ENCODE data around the gene KRTAP10-12.

DNA sequence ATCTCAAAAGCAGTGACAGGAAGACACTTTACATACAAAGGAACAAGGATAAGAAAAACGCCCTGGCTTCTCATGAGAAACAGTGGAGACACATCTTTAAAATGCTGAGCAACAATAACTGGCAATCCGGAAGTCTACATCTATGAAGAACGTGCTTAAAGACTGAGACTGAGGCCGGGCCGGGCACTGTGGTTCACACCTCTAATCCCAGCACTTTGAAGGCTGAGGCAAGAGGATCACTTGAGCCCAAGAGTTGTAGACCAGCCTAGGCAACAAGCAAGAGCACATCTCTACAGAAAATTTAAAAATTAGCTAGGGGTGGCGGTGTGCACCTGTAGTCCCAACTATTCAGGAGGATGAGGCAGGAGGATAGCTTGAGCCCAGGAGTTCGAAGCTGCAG is 12.9 kb upstream of the KRTAP10-12 start:
- TF ChIP-seq, protein P1, sequence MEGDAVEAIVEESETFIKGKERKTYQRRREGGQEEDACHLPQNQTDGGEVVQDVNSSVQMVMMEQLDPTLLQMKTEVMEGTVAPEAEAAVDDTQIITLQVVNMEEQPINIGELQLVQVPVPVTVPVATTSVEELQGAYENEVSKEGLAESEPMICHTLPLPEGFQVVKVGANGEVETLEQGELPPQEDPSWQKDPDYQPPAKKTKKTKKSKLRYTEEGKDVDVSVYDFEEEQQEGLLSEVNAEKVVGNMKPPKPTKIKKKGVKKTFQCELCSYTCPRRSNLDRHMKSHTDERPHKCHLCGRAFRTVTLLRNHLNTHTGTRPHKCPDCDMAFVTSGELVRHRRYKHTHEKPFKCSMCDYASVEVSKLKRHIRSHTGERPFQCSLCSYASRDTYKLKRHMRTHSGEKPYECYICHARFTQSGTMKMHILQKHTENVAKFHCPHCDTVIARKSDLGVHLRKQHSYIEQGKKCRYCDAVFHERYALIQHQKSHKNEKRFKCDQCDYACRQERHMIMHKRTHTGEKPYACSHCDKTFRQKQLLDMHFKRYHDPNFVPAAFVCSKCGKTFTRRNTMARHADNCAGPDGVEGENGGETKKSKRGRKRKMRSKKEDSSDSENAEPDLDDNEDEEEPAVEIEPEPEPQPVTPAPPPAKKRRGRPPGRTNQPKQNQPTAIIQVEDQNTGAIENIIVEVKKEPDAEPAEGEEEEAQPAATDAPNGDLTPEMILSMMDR (IDR thresholded peaks at IDR 0.05) = no peak
- no peak for TF ChIP-seq POLR2A (IDR thresholded peaks at IDR 0.05)

All from prostate gland (tissue), 2 donors.